ENCODE measurements around the gene CDCP2. TPM values are rescaled to one million over a fixed set of nuclear protein-coding genes. Genes with fewer than 3 reads are reported as not detected.

CDCP2 gene
- total and polyA plus RNA-seq, 2 of the 8 experiments (the other 6 are each of a cell fraction or from before 2014, with no cell fraction given) = not detected

- ChIA-PET POLR2A (ENCODE audit: partially characterized antibody) (interaction anchor here (1.3 kb wide), 2 partner anchors 8 to 12 kb away, joined by 3 read pairs; no protein-coding TSS in a partner anchor), CTCF (ENCODE audit: partially characterized antibody) (interaction anchor here (0.6 to 3.3 kb wide), 8 partner anchors 12 to 622 kb away, joined by 3 to 13 read pairs (median 4); no protein-coding TSS in a partner anchor)
- DNase-seq (ENCODE audit: low read depth in 1 of 2, low spot score in 2 of 2) (no peak), FAIRE-seq (no peak)
- no peaks in the 10 kb centered on the region for H3K9me3 ChIP-seq (ENCODE audit: insufficient read depth in 2 of 2, low read depth in 1 of 2, low read length in 1 of 2)
- peaks cover 0 to 3% of the 10 kb centered on the region in 2 experiments for H4K20me1 ChIP-seq (replicated peaks in 1 of 2; ENCODE audit: control insufficient read depth in 1 of 2, insufficient read depth in 2 of 2, low read length in 2 of 2)
- H4K91ac ChIP-seq (replicated peaks; ENCODE audit: insufficient read length, low read length) = no peak overlapping the region
- no peak overlapping the region for H2BK15ac ChIP-seq (ENCODE audit: low read length)
- H3K9ac ChIP-seq (replicated peaks in 1 of 4; ENCODE audit: extremely low read depth in 1 of 4, low read depth in 3 of 4, low read length in 3 of 4) = no peak overlapping the region
- no peaks in the 10 kb centered on the region for H3K23me2 ChIP-seq (ENCODE audit: low read depth, low read length)
- no peak overlapping the region for H2AFZ ChIP-seq (ENCODE audit: low read length)
- H3K27me3 ChIP-seq (replicated peaks in 1 of 4; ENCODE audit: control insufficient read depth in 3 of 4, extremely low read depth in 1 of 4, insufficient read depth in 3 of 4, low read length in 3 of 4) = no peaks in the 10 kb centered on the region
- H3K4me3 ChIP-seq (ENCODE audit: extremely low read depth in 1 of 4, insufficient read depth in 2 of 4, low read depth in 3 of 4, low read length in 4 of 4) = no peak overlapping the region
- H4K5ac ChIP-seq (ENCODE audit: insufficient read length, low read depth, low read length) = no peak overlapping the region
- TF ChIP-seq E2F6 (IDR thresholded peaks at IDR 0.05) (no peak), EP300 (IDR thresholded peaks at IDR 0.05; ENCODE audit: borderline replicate concordance in 1 of 2, low read depth in 2 of 2, low read length in 2 of 2) (no peak), CREB1 (IDR thresholded peaks at IDR 0.05) (no peak), RXRA (IDR thresholded peaks at IDR 0.05; ENCODE audit: insufficient read depth, low read depth, low read length) (no peak), TCF12 (IDR thresholded peaks at IDR 0.05; ENCODE audit: low read depth, low read length) (no peak), NRF1 (IDR thresholded peaks at IDR 0.05; ENCODE audit: low read depth, low read length) (no peak), KDM1A (IDR thresholded peaks at IDR 0.05; ENCODE audit: borderline replicate concordance, low read length) (no peak), NANOG (IDR thresholded peaks at IDR 0.05; ENCODE audit: insufficient read depth, low read depth, low read length, poor library complexity, severe bottlenecking) (no peak), SIX5 (IDR thresholded peaks at IDR 0.05; ENCODE audit: low read depth, low read length) (no peak)
- no peak overlapping the region for H2BK20ac ChIP-seq (ENCODE audit: low read length)
- H3K56ac ChIP-seq (replicated peaks; ENCODE audit: insufficient read length, low read depth, low read length) = no peak overlapping the region
- no peak overlapping the region for H3K23ac ChIP-seq (ENCODE audit: insufficient read length)
- no peak overlapping the region for H2AK5ac ChIP-seq (ENCODE audit: low read depth, low read length)
- no peak overlapping the region for H3K4me2 ChIP-seq (ENCODE audit: insufficient read depth in 1 of 2, low read depth in 2 of 2, low read length in 2 of 2)
- peaks cover 0 to 7% (median 0%) of the 10 kb centered on the region in 4 experiments; a peak in 1 of 7 replicates for H3K4me1 ChIP-seq (replicated peaks in 1 of 4; ENCODE audit: control insufficient read depth in 3 of 4, insufficient read depth in 4 of 4, low read length in 3 of 4)
- no peak overlapping the region for H4K8ac ChIP-seq (ENCODE audit: extremely low read depth, insufficient read depth, low read length)
- H3K18ac ChIP-seq (ENCODE audit: extremely low read depth, low read length) = no peak overlapping the region
- no peak overlapping the region for H2BK5ac ChIP-seq (ENCODE audit: low read depth, low read length)
- H3K79me2 ChIP-seq (ENCODE audit: control insufficient read depth in 1 of 2, insufficient read depth in 2 of 2, low read length in 2 of 2) = no peaks in the 10 kb centered on the region
- no peaks in the 10 kb centered on the region for H3K36me3 ChIP-seq (ENCODE audit: control insufficient read depth in 2 of 4, insufficient read depth in 4 of 4, low read length in 3 of 4)
- 88% methylated on average over 9 of the region's 9 CpGs; no CpG with 5 or more reads in 1 of the 2 experiments for WGBS, 2 experiments (ENCODE audit: extremely low coverage in 1 of 2, insufficient coverage in 1 of 2, insufficient read length in 1 of 2, insufficient replicate concordance in 2 of 2, low coverage in 1 of 2, low lambda C conversion rate in 2 of 2, missing lambda C conversion rate in 1 of 2)
- H3K27ac ChIP-seq (ENCODE audit: low read depth, low read length) = no peak overlapping the region
- no peak overlapping the region for H3K4ac ChIP-seq (replicated peaks; ENCODE audit: insufficient read length, low read depth, low read length)
- no peak overlapping the region for H3K14ac ChIP-seq (ENCODE audit: insufficient read length)
- no peaks in the 10 kb centered on the region for H3K79me1 ChIP-seq (ENCODE audit: low read depth, low read length)
- H2BK12ac ChIP-seq (ENCODE audit: low read depth, low read length) = no peak overlapping the region
- no peak overlapping the region for H2BK120ac ChIP-seq (replicated peaks; ENCODE audit: low read depth, low read length)
Measured at GRCh38 chr1:54173681-54174080, 20.9 kb upstream of the CDCP2 start.

Measured in H1 (cell line).